Mucosa of gallbladder (tissue), 1 donor: ENCODE data around the gene C16orf74. TPM values are rescaled to one million over a fixed set of nuclear protein-coding genes. Genes with fewer than 3 reads are reported as not detected.

Experiments
- DNase-seq: peaks from one replicate; pipeline ENCODE4 v3.0.0-alpha.2; 2020; ENCODE audit warnings: low spot score
- total RNA-seq: library from RNA; stranded (reverse); gene quantifications from one replicate; pipeline ENCODE4 v1.2.1, GENCODE V29; 2021
- donor health status: DM: no; HTN: no; CAD: no.

C16orf74 gene
- total RNA-seq, 1 donor from 2014 or later = 0.83 TPM

DNA sequence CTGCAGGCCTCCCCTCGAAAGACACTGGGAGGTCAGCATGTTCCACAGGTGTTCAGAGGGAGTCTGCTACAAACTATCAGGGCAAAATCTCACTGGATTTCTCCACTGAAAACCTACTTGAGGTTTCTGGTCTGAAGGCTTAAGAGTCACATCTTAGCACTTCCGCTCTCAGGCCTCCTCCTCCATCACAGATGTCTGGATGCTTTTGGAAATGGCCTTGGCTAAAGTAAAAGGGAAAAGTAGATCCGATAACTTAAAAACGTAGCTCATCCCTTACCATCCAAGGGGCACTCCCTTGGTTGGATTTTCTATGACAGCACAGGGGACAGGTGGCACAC, 76.5 kb downstream of the C16orf74 start:
- DNase-seq = no peak

DNA sequence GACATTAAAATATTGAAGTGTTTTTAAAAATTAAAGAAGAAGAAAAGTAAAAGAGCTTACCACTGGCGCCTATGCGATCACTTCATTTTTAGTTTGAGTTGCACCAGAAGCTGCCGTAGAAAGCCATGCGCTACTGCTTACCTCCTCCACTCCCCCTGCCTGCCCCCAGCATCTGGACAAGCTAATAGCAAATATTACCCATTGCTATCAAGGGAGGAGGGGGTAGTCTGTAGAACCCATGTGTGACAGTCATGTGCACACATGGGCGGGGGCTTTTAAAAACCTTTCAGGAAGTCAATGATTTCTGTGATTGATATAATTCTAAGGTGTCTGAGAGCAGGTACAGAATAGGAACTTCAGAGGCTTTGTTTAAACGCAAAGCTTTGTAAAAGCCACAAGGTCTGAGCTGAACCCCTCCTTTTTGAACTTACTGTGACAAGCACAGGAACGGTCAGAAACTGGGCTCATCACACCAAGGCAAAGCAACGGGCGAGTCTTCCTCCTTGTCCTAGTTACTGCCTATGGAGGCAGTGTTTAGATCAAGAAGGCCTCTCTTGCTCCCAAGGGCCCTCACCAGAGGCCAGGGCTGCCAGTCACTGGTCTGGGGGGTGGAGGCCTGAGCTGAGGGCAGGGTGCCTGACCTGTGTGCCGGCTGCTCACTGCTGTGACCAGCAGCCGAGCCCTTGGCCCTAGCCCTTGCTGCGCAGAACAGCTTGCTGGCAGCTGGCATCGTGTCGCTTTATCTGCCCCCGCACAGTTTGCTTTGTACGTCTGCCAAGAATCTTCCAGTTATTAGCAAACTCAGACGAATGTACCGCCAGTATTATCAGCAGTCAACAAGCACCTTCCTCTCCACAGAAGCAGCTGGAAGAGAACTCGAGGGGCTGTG, 77.1 kb downstream of the C16orf74 start:
- peak; percentile 63 for DNase-seq

DNA sequence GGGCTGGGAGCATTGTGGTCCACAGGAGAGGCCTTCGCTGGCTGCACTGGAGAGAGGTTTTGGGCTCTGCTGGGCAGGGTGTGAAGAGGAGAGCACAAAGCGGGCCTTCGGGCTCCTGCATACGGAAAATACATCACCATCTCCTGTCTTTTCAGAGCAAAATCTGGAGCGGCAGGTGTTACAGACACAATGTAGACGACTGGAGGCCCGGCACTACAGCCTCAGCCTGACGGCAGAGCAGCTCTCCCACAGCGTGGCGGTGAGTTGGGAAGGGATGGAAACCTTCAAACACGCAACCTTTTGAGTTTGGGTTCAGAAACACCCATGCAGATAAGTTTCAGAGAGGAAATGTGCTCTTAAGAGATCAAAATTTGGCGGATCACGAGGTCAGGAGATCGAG, 80.1 kb downstream of the C16orf74 start:
- no peak for DNase-seq

DNA sequence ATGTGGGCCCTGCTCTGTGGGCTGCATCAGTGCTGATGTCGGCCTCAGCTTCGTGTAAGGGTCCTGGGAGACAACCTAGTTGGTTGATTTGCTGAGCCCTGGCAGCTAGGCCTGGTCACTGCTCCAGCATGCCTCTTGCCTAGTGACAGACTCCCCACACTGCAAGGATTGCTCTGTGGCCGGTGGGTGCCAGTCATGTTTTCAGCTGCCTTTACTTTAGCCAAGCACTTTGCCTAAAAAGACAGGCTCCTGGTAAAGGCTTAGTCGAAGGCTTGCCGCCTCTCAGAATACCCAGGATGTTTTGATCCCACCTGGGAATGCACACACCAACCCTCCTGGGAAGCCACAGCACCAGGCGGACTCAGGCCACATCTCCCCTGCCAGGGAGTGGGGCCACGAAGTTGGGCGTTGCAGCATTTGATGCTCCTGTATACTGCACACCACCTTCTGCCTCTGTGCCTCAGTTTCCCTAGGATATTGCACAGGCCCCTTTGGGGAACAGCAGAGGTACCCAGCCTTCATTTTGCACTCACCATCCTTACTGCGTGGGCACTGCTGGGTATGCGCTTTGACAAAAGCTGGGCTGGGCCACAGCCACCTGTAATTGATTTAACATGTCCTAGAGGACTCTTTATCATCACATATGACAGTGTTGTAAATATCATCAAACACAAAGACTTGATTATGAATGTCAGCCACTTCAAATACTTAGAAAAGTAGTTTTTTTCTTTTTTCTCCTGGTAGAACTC, 82.0 kb downstream of the C16orf74 start:
- DNase-seq = no peak

DNA sequence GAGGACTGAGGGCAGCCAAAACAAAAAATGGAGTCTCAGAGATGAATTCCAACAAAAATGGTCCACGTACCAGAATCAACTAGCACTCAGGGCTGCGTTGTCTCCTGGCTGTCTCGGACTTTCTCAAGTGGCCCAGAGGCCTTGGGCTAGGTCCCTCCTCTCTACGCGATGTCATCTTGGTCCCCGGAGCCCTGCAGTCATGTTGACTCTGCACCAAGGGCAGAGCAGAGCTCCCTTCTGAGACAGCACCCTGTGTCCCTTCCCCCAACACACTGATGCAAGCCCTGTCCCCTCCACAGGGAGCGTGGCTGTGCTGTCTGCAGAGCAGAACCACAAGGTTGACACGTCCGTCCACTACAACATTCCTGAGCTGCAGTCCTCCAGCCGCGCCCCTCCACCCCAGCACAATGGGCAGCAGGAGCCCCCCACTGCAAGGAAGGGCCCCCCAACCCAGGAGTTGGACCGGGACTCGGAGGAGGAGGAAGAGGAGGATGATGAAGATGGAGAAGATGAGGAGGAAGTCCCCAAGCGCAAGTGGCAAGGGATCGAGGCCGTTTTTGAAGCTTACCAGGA, 83.0 kb downstream of the C16orf74 start:
- no peak for DNase-seq

DNA sequence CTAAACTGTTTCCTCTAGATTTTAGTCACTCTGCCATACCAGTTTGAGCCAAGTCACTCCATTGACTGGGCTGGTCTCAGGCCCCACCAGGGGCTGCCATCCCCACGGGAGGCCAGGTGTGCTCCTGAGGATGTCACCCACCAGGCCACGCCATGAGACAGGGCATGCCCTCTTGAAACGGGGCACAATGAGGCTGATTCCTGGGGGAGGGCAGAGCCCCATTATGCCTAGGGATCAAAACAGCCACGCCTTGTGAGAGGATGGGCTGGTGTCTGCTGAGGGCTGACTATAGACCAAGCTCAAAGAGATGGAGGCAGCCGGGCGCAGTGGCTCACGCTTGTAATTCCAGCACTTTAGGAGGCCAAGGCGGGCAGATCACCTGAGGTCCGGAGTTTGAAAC, 83.6 kb downstream of the C16orf74 start:
- DNase-seq = no peak

DNA sequence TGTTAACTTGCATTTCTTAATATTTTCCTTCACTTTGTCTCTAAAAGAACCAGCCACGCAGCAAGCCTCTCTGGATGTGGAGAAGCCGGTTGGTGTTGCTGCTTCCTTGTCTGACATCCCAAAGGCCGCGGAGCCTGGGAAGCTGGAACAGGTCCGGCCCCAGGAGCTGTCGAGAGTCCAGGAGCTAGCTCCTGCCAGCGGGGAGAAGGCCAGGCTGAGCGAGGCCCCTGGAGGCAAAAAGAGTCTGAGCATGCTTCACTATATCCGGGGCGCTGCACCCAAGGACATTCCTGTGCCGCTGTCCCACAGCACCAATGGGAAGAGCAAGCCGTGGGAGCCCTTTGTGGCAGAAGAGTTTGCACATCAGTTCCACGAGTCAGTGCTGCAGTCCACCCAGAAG, 85.0 kb downstream of the C16orf74 start:
- DNase-seq = no peak

DNA sequence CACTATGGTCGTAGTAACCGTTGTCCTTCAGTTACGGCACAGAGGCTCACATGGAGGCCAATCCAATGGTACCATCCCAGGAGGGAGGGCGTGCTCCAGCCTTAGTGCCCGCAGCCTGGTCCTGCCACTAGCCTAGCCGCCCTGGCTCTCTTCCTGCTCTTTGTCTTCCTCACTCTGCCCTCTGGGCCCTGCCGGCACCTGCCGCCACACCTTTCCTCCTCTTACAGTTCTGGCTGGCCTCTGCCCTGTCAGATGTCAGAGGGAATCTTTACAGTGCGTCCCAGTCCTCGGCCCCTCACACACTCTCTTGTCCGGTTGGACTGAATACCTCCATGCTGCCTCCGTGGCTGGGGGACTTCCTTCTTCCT, 85.5 kb downstream of the C16orf74 start:
- no peak for DNase-seq

DNA sequence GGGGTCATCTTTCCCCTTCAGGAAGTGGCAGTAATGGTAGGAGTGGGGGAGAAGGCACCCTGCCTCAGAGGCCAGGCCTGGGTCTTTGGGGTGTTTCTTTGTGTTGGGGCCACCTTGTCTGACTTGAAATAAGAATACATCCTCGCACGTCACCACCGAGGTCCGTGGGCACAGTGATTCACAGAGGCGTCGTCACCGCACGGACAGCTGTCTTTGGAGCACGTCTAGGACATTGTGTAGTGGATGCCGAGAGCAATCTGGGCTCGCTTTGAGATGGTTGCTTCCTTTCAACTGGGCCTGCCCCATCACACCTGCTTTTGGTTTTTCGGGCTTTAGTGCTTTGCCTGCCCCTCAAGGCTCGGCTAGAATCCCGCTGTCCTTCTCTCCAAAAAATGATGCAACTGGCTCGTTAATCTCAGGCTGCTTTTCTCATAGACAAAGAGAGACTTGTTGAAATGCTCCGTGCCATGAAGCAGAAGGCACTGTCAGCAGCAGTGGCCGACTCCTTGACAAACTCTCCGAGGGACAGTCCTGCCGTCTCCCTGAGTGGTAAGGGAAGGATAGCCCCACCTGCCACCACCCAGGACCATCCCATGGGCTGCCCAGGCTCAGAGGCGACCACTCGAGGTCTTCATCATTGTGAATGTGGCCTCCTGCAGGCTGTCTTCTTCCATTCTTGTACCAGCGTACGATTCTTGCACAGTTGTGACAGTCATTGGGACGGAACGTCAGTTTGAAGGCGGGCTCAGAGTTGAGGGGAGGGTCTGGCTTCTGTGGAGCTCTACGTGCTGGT, 86.1 kb downstream of the C16orf74 start:
- DNase-seq = no peak

DNA sequence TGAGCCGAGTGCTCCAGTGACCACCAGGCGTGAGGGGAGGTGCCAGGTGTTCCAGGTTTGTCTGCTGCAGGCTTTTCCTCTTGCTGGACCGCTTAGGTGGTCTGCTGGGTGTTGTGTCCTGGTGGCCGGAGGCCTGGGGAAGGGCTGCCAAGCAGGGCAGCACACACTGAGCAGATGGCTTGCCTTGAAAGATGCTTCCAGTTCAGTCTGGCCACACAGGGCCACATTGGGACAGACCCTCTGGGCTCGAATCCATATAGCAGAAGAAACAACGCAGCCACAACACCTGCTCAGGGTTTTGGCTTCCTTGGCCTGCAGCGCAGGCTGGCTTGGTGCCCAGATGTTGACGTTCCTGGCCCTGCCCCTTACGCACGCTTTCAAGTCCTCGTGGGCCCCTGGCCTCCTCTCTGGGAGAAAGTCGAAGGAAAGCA, 87.0 kb downstream of the C16orf74 start:
- no peak for DNase-seq

DNA sequence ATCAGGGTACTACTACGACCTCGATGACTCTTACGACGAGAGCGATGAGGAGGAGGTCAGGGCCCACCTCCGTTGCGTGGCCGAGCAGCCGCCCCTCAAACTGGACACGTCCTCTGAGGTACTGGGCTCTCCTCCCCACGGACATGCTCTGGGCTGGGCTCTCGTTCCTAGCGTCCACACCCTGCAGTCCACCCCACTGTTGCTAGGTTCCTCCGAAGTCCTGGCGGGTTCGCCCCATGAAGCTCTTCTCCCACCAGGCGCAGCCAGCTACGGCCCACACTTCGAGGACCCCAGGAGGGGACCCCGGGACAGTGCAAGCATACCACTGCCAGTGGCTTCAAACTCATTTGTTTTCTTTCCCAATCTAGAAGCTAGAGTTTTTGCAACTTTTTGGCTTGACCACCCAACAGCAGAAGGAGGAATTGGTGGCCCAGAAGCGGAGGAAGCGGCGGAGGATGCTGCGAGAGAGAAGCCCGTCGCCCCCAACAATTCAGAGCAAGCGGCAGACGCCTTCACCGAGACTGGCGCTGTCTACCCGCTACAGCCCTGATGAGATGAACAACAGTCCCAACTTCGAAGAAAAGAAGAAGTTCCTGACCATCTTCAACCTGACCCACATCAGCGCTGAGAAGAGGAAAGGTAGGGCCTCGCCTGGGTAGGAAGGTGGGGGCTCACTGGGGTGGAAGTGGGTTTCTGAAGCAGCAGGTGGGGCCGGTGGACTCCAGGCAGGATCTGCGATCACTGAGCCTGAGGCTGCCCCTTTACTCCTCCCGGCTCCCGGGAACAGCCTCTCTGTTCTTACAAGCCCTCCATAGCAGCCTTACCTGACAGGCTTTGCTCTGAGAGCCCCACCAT, 87.7 kb downstream of the C16orf74 start:
- no peak for DNase-seq

DNA sequence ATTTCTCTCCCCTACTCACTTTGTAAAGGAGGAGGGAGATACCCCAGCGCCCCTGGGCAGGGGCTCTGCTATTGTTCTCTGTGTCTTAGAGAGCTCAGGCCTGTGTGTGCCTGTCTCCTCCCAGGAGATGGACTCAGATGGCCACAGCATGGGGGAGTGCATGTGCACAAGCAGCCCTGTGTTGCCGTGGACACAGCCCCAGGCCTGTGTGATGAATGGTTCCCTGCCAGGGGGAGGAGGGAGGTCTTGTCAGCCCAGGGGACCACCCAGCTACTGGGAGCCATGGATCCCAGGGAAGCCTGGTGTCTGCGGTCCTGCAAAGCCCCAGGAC, 88.4 kb downstream of the C16orf74 start:
- DNase-seq = no peak

DNA sequence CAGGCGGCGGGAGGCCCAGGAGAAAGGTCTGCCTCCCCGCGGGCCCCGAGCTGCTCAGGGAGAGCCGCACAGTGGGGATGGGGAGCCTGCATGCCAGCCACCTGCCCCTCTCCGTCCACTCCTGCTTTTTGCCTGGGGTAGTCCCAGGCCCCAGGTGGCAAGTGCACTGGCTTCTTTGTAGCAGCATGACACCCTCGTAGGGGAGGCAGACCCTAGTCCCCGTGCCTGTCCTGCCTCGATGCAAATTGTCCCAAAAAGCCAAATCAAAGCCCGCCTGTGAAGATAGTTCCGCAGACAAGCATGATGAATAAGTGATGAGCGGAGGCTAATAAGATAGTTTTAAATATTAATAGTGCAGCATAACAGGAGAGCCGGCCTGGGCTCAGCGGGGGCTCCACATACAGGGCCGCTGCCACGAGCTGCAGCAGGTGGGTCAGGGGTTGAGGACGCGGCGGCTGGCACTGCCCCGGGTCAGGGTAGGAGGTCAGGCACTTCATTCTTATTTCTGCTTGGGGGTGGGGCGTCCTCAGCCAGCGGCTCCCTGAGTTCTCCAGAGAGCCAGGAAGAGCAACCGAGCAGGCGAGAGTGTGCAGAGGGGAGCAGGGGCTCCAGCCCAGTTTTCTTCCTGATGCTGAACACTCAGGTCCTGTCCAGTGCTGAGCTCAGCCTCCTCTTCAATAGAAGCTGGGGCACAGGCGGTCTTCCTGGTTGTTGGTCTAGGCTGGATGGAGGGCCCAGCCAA, 89.0 kb downstream of the C16orf74 start:
- no peak for DNase-seq

DNA sequence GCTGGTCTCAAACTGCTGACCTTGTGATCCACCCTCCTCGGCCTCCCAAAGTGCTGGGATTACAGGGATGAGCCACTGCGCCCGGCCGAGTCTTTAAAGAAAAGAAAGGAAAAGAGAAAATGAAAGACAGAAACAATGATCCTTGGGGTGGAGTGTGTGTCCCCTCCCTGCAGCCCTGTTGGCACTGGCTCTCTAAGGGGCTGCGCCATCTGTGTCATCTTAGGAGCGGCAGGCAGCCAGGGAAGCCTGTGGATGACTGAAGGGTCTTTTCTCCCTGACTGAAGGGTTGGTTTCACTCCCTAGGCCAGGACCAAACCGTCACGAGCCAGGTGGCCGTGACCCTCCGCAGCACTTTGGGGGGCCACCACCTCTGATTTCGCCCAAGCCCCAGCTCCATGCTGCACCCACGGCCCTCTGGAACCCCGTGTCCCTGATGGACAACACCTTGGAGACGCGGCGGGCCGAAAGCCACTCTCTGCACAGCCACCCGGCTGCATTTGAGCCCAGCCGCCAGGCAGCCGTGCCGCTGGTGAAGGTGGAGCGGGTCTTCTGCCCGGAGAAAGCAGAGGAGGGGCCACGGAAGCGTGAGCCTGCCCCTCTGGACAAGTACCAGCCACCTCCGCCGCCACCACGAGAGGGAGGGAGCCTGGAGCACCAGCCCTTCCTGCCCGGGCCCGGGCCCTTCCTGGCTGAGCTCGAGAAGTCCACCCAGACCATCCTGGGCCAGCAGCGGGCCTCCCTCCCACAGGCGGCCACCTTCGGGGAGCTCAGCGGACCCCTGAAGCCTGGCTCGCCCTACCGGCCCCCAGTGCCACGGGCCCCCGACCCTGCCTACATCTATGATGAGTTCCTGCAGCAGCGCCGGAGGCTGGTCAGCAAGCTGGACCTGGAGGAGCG, 89.8 kb downstream of the C16orf74 start:
- DNase-seq = no peak

DNA sequence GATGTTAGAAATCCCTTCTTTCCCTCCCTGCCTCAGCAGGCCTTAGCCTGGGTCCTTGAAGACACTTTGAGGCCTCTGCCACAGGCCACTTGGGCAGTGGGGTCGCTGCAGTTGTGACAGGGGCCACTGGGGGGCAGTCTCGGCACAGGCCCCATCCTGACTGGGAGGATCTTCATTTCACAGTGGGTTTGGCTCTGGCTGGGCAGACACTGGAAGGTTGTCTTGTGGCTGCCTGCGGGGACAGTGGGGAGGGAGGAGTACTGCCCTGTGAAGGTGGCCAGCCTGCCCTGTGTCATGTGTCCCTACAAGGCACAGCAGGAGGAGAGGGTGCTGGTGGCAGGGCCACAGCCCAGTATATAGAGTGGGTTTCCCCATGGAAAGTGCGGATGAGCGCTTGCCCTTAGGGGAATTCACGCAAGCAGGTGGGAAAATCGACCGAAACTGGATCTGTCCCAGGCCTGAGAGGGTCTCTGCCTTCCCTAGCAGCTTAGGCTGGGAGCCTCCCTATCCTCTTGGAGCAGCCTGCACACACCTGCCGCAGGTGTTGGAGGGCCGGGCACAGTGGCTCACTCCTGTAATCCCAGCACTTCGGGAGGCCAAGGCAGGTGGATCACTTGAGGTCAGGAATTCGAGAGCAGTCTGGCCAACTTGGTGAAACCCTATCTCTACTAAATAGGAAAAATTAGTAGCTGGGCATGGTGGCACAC, 90.9 kb downstream of the C16orf74 start:
- DNase-seq = no peak

DNA sequence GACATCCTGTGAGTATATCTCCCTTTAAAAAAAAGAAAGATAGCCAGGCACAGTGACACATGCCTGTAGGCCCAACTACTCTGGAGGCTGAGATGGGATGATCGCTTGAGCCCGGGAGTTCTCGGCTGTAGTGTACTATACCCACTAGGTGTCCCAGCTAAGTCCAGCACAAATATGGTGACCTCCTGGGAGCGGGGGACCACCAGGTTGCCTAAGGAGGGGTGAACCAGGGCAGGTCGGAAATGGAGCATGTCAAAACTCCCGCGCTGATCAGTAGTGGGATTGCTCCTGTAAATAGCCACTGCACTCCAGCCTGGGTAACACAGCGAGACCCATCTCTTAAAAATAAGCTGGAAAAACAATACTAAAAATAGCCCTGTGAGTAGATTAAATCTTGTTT, 91.6 kb downstream of the C16orf74 start:
- DNase-seq = no peak

DNA sequence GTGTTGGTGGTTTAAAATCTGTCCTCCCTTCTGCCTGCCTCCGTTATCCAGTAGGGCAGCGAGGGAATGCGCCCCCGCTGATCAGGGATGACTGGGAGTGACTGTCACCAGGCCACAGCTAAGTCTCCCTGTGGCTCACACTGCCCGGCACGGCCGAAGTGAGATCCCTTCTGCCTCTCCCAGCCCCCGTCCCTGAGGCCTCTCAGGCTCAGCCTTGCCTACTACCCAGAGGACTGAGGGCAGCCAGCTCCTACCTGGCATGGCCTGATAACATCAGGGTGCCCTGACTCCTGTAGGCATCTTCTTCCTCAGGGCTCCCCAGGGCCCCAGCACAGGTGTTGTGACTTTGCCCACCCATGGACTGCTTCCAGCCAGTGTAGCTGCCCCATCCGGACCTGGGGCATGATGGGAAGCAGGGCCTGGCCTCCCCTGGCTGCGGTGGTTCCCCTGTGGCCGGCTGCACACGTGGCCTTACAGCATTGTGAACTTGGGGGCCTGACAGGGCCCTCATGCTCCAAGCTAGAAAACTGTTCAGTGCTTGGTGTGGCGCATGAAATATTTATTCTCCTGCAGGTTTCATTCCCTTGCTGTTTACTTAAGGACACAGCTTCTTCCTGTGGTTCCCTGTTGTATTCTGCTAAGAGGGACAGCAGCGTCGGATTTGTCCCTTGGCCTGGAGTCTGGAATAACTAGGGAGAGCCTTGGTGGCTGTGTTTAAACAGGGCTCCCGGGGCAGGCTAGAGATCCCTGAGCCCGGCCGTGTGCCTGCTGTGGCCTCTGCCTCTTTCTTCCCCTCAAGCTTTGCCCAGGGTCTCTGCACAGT, 92.2 kb downstream of the C16orf74 start:
- DNase-seq = no peak

DNA sequence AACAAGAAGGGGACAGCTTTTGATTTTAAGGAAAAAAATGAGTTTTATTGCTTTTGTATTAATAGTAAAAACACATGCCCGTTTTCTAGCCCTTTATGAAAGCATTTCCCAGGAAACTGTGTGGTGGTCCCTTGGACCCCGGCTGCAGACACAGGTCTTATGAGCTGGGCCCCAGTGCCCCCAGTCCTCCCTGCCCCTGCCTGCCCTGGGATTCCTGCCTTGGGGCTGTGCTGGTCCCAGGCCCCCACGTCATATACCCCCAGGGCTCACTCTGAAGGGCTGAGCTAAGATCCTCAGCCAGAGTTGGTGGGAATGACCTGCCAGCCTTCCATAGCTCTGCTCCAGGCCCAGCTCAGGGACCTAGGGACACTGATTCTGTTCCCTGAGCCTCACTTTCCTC, 92.9 kb downstream of the C16orf74 start:
- DNase-seq = no peak
